ENCODE measurements around the gene EXOC6B. TPM values are rescaled to one million over a fixed set of nuclear protein-coding genes. Genes with fewer than 3 reads are reported as not detected.

The EXOC6B gene
- total and polyA plus RNA-seq, 3 donors from 2014 or later, result 27.7 to 45.2 (median 31.7) TPM

DNA sequence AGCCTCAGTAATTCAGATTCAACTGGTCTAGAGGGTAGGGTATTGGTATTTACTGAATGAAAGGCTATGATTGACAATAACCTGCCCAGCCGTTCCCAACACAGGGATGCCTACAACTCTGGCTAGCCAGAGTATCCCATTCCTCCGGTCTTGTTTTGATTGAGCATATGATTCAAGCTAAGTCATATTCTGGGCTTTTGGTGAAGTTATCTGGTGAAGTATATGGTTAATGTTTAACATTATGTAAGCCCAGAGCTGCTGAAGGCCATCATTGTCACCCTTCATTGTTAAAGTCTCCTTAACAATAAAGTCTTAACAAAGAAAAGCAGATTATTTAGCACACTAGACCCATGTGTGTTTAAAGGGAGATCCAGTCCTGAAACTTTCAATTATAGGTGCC lies 152.6 kb downstream of the EXOC6B start:
- H3K27ac ChIP-seq, result no peak overlapping the region
- H3K27me3 ChIP-seq, result no peaks in the 10 kb centered on the region
- no peak for DNase-seq
- no peaks in the 10 kb centered on the region for H3K9me3 ChIP-seq
- H3K4me1 ChIP-seq, result no peaks in the 10 kb centered on the region
- H3K4me3 ChIP-seq, result no peak overlapping the region
- TF ChIP-seq POLR2A (IDR thresholded peaks at IDR 0.05), result no peak
- TF ChIP-seq, protein P1, sequence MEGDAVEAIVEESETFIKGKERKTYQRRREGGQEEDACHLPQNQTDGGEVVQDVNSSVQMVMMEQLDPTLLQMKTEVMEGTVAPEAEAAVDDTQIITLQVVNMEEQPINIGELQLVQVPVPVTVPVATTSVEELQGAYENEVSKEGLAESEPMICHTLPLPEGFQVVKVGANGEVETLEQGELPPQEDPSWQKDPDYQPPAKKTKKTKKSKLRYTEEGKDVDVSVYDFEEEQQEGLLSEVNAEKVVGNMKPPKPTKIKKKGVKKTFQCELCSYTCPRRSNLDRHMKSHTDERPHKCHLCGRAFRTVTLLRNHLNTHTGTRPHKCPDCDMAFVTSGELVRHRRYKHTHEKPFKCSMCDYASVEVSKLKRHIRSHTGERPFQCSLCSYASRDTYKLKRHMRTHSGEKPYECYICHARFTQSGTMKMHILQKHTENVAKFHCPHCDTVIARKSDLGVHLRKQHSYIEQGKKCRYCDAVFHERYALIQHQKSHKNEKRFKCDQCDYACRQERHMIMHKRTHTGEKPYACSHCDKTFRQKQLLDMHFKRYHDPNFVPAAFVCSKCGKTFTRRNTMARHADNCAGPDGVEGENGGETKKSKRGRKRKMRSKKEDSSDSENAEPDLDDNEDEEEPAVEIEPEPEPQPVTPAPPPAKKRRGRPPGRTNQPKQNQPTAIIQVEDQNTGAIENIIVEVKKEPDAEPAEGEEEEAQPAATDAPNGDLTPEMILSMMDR (IDR thresholded peaks at IDR 0.05), result no peak
- WGBS, 2 donors, result 94 to 98% methylated on average over 2 of the region's 2 CpGs
- intact Hi-C loops (cut with DNase I; ENCODE audit: low total_unique reads), result no loop called here
- no peaks in the 10 kb centered on the region for H3K36me3 ChIP-seq (ENCODE audit: low read depth, missing control alignments)

DNA sequence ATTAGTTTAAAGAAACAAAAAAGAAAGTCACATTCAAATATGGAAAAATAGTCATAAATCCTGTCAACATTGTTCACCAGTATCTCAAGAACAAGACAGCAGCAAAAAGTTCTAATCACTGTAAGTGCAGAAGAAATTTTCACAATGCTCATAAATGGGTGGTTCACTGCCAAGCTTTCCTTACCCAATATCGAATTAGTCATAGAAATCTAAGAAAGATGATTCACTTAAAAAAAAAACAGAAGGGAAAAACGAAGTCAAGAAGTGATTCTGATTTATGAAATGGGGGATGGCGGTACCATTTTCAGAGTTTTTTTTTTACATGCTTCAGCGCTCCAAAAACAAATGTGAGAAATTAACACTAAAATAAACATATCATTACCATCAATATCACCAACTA lies 156.7 kb downstream of the EXOC6B start:
- H3K36me3 ChIP-seq (ENCODE audit: low read depth, missing control alignments), result no peaks in the 10 kb centered on the region
- H3K4me1 ChIP-seq, result no peaks in the 10 kb centered on the region
- WGBS, 2 donors, result 78 to 81% methylated on average over 4 of the region's 4 CpGs
- H3K27ac ChIP-seq, result no peak overlapping the region
- H3K4me3 ChIP-seq, result no peak overlapping the region
- no peak for TF ChIP-seq POLR2A (IDR thresholded peaks at IDR 0.05)
- TF ChIP-seq, protein P1 (IDR thresholded peaks at IDR 0.05), result no peak
- no peak for DNase-seq
- intact Hi-C loops (cut with DNase I; ENCODE audit: low total_unique reads), result no loop called here
- H3K27me3 ChIP-seq, result no peaks in the 10 kb centered on the region
- no peaks in the 10 kb centered on the region for H3K9me3 ChIP-seq

DNA sequence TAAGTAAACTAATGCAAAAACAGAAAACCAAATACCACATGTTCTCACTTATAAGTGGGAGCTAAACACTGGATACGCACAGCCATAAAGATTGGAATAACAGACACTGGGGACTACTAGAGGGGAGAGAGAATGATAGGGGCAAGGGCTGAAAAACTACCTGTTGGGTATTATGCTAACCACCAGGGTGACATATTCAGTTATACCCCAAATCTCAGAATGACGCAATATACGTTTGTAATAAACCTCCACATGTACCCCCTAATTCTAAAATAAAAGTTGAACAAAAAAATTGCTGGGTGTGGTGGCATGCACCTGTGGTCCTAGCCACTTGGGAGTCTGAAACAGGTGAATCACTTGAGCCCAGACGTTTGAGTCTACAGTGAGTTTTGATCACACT lies 157.2 kb downstream of the EXOC6B start:
- H3K36me3 ChIP-seq (ENCODE audit: low read depth, missing control alignments), result no peaks in the 10 kb centered on the region
- H3K27ac ChIP-seq, result no peak overlapping the region
- intact Hi-C loops (cut with DNase I; ENCODE audit: low total_unique reads), result no loop called here
- no peaks in the 10 kb centered on the region for H3K27me3 ChIP-seq
- no peak for TF ChIP-seq POLR2A (IDR thresholded peaks at IDR 0.05)
- TF ChIP-seq, protein P1 (IDR thresholded peaks at IDR 0.05), result no peak
- no peak overlapping the region for H3K4me3 ChIP-seq
- H3K4me1 ChIP-seq, result no peaks in the 10 kb centered on the region
- DNase-seq, result no peak
- H3K9me3 ChIP-seq, result no peaks in the 10 kb centered on the region
- 86 to 92% methylated on average over 4 of the region's 4 CpGs for WGBS, 2 donors

DNA sequence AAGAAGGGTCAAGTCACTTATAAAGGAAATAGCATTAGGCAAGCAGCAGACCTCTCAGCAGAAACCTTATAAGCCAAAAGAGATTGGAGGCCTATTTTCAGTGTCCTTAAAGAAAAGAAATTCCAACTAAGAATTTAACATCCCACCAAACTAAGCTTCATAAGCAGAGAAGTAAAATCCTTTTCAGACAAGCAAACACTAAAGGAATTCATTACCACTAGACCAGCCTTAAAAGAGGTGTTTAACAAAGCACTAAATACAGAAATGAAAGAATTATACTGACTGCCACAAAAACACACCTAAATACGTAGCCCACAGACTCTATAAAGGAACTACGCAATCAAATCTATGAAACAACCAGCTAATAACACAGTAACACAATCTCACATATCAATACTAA lies 160.4 kb downstream of the EXOC6B start:
- H3K4me1 ChIP-seq, result no peaks in the 10 kb centered on the region
- intact Hi-C loops (cut with DNase I; ENCODE audit: low total_unique reads), result no loop called here
- TF ChIP-seq POLR2A (IDR thresholded peaks at IDR 0.05), result no peak
- TF ChIP-seq, protein P1 (IDR thresholded peaks at IDR 0.05), result no peak
- no peak overlapping the region for H3K4me3 ChIP-seq
- H3K27me3 ChIP-seq, result no peaks in the 10 kb centered on the region
- no peaks in the 10 kb centered on the region for H3K9me3 ChIP-seq
- no peaks in the 10 kb centered on the region for H3K36me3 ChIP-seq (ENCODE audit: low read depth, missing control alignments)
- no peak for DNase-seq
- WGBS, 2 donors, result 94 to 97% methylated on average over 2 of the region's 2 CpGs
- no peak overlapping the region for H3K27ac ChIP-seq

DNA sequence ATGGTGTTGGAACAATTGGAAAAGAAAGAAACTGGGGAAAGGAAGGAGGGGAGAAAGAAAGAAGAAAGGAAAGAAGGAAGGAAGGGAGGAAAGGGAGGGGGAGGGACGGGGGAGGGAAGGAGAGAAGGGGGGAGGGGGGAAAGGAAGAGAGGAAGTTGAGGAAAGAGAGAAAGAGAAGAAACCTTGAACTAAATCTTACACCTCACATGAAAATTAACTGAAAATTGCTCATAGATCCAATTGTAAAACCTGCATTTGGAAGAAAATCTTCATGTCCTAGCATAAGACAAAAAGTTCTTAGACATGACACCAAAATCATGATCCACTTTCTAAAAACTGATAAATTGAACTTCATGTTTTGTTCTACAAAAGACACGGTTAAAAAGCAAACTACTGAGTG lies 163.8 kb downstream of the EXOC6B start:
- intact Hi-C loops (cut with DNase I; ENCODE audit: low total_unique reads), result no loop called here
- no peak for DNase-seq

More for the DNA sequence above, 163.8 kb downstream of the EXOC6B start:
- H3K36me3 ChIP-seq (ENCODE audit: low read depth, missing control alignments), result no peaks in the 10 kb centered on the region
- H3K4me1 ChIP-seq, result no peaks in the 10 kb centered on the region
- H3K4me3 ChIP-seq, result no peak overlapping the region
- no peak overlapping the region for H3K27ac ChIP-seq
- 60 to 75% methylated on average over 2 of the region's 2 CpGs for WGBS, 2 donors
- TF ChIP-seq, protein P1 (IDR thresholded peaks at IDR 0.05), result no peak
- TF ChIP-seq POLR2A (IDR thresholded peaks at IDR 0.05), result no peak
- H3K9me3 ChIP-seq, result no peaks in the 10 kb centered on the region
- H3K27me3 ChIP-seq, result no peaks in the 10 kb centered on the region
